ENCODE data around the gene IL1F10. TPM values are rescaled to one million over a fixed set of nuclear protein-coding genes. Genes with fewer than 3 reads are reported as not detected.
A peak's percentile ranks its signal among the peaks of the same experiment; 100 is the strongest.

Gene IL1F10
- total RNA-seq, 4 donors from 2014 or later, result 0.80 to 23.2 (median 18.3) TPM

GRCh38 chr2:113123726-113124125 is 56.0 kb downstream of the IL1F10 start:
- H3K4me3 ChIP-seq, result no peak overlapping the region
- H3K27ac ChIP-seq, result no peak overlapping the region
- DNase-seq (ENCODE audit: low spot score in 2 of 2), result no peak
- H3K36me3 ChIP-seq, result peaks cover 5% of the 10 kb centered on the region
- TF ChIP-seq EP300 (IDR thresholded peaks at IDR 0.05) (no peak), POLR2AphosphoS5 (IDR thresholded peaks at IDR 0.05) (no peak), CTCF (IDR thresholded peaks at IDR 0.05) (no peak), POLR2A (IDR thresholded peaks at IDR 0.05) (no peak)
- WGBS, result 77% methylated on average over 3 of the region's 3 CpGs
- H3K4me1 ChIP-seq, result peaks cover 39% of the 10 kb centered on the region
- H3K9me3 ChIP-seq, result no peaks in the 10 kb centered on the region
- H3K27me3 ChIP-seq, result no peaks in the 10 kb centered on the region

- Histone ChIP-seq H3K27ac (peak overlapping the region; percentile 9), H3K27me3 (no peaks in the 10 kb centered on the region), H3K4me1 (peaks cover 34% of the 10 kb centered on the region), H3K4me3 (no peak overlapping the region), H3K36me3 (peaks cover 5% of the 10 kb centered on the region), H3K9me3 (no peaks in the 10 kb centered on the region)
- DNase-seq (ENCODE audit: low spot score in 2 of 2), result no peak
- TF ChIP-seq POLR2AphosphoS5 (IDR thresholded peaks at IDR 0.05) (no peak), CTCF (IDR thresholded peaks at IDR 0.05) (no peak), POLR2A (IDR thresholded peaks at IDR 0.05) (no peak)
- 34% methylated on average over 12 of the region's 12 CpGs for WGBS
Observed at GRCh38 chr2:113124181-113124961, 56.6 kb downstream of the IL1F10 start.

Other genes with a start within 250 kb of the IL1F10 start
- gene IL1B, start 231.2 kb upstream of the IL1F10 start, total RNA-seq, result 1 to 10 TPM in 1 of 4 donors, not detected in 3; 1.2 TPM
- gene IL37, start 156.8 kb upstream of the IL1F10 start, total RNA-seq, result 100 to 1,000 TPM in 3 of 4 donors, 1 to 10 TPM in 1; 7.2 to 133 (median 124) TPM
- 10 to 100 TPM; 13.4 to 28.8 (median 17.1) TPM for gene IL36G, start 90.0 kb upstream of the IL1F10 start, total RNA-seq
- gene IL36A, start 62.5 kb upstream of the IL1F10 start, total RNA-seq, result not detected
- 1 to 10 TPM; 1.5 to 7.9 (median 4.0) TPM for gene IL36B, start 15.1 kb upstream of the IL1F10 start, total RNA-seq
- 10 to 100 TPM in 3 of 4 donors, 1 to 10 TPM in 1; 7.7 to 73.9 (median 37.1) TPM for gene IL36RN, start 8.8 kb upstream of the IL1F10 start, total RNA-seq
- gene IL1RN, start 59.6 kb downstream of the IL1F10 start, total RNA-seq, result 100 to 1,000 TPM; 129 to 147 (median 135) TPM
- 100 to 1,000 TPM in 1 of 4 donors, 10 to 100 TPM in 3; 53.8 to 102 (median 88.0) TPM for gene PSD4, start 106.0 kb downstream of the IL1F10 start, total RNA-seq
- 1 to 10 TPM; 2.3 to 7.7 (median 5.6) TPM for gene PAX8, start 211.0 kb downstream of the IL1F10 start, total RNA-seq

Measured in suprapubic skin (tissue), 4 donors.